ENCODE data around the gene TMC8.

DNA sequence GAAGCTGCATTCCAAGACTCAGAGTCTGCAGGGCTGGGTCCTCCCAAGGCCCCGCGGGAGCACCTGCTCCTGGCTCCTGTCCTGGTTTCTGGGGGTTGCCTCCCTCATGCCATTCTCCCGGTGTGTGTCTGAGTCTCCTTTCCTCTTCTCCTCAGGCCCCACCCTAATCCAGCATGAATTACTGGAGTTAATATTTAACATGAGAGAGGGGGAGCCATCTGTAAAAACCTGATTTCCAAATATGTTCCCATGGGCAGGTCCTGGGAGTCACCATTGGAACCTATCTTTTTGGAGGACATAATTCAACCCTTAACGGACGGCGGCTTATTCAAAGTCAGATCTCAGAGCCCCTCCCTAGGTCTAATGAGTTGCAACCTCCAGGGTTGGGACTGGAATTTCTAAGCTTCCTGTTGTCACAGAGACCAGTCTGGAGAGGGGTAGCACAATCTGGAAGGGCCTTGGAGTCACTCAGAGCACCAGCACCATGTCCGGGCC, 21.0 kb downstream of the TMC8 start:
- TF ChIP-seq, protein P1, sequence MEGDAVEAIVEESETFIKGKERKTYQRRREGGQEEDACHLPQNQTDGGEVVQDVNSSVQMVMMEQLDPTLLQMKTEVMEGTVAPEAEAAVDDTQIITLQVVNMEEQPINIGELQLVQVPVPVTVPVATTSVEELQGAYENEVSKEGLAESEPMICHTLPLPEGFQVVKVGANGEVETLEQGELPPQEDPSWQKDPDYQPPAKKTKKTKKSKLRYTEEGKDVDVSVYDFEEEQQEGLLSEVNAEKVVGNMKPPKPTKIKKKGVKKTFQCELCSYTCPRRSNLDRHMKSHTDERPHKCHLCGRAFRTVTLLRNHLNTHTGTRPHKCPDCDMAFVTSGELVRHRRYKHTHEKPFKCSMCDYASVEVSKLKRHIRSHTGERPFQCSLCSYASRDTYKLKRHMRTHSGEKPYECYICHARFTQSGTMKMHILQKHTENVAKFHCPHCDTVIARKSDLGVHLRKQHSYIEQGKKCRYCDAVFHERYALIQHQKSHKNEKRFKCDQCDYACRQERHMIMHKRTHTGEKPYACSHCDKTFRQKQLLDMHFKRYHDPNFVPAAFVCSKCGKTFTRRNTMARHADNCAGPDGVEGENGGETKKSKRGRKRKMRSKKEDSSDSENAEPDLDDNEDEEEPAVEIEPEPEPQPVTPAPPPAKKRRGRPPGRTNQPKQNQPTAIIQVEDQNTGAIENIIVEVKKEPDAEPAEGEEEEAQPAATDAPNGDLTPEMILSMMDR (IDR thresholded peaks at IDR 0.05): no peak
- TF ChIP-seq POLR2A (IDR thresholded peaks at IDR 0.05): no peak

Measured in adrenal gland (tissue), 5 donors.